SU-DHL-6 (cell line): ENCODE data around the gene CEACAM21.

Experiments
- EZH2phosphoT487 ChIP-seq: fragments of 200-600 bp; sonication (generic), shearing (Covaris generic); conservative IDR thresholded peaks from 2 replicates; pipeline ENCODE4 v1.6.1; 2018; ENCODE audit warnings: mild to moderate bottlenecking, antibody characterized with exemption, low read length, moderate library complexity, mixed read lengths
- TF ChIP-seq, protein P1 (sequence below): fragments of 200-600 bp; sonication (generic); IDR thresholded peaks from one replicate; pipeline ENCODE4 v1.5.1; 2017; ENCODE audit warnings: antibody characterized with exemption, mild to moderate bottlenecking, low read length, moderate library complexity; ENCODE audit not compliant: insufficient read depth, poor library complexity, severe bottlenecking

DNA sequence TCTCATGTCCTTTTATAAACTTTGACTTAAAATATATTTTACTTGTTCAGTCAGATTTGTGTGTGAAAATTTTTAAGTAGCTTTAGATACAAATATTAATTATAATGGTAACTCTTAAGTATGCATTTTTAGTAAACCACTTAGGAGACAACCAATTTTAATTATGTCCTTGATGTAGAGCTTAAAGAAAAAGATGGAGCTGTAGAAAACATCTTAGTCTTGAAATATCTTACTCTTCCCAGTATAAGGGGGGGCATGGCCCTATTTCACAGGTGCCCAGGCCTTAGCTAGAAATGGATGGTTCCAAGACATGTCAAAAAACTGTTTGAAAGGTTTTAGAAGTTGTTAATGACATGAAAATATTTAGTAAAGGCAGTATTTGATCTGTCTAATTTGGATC lies 43.4 kb upstream of the CEACAM21 start:
- TF ChIP-seq, protein P1, sequence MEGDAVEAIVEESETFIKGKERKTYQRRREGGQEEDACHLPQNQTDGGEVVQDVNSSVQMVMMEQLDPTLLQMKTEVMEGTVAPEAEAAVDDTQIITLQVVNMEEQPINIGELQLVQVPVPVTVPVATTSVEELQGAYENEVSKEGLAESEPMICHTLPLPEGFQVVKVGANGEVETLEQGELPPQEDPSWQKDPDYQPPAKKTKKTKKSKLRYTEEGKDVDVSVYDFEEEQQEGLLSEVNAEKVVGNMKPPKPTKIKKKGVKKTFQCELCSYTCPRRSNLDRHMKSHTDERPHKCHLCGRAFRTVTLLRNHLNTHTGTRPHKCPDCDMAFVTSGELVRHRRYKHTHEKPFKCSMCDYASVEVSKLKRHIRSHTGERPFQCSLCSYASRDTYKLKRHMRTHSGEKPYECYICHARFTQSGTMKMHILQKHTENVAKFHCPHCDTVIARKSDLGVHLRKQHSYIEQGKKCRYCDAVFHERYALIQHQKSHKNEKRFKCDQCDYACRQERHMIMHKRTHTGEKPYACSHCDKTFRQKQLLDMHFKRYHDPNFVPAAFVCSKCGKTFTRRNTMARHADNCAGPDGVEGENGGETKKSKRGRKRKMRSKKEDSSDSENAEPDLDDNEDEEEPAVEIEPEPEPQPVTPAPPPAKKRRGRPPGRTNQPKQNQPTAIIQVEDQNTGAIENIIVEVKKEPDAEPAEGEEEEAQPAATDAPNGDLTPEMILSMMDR, result no peak
- no peak for TF ChIP-seq EZH2phosphoT487
